ENCODE data around the gene LIPT2.

LIPT2 gene

GRCh38 chr11:74466916-74467885 is 26.3 kb downstream of the LIPT2 start, which contains the start of gene KCNE3:
TSS of gene KCNE3 (minus strand) at chr11:74467549. CDS start at chr11:74457563, 9,986 bp downstream.
- DNase-seq (ENCODE audit: low read depth, low spot score): peak; percentile 29

GRCh38 chr11:74465291-74465708 is 28.2 kb downstream of the LIPT2 start:
- no peak for DNase-seq (ENCODE audit: low read depth, low spot score)

GRCh38 chr11:74464746-74465145 is 28.8 kb downstream of the LIPT2 start:
- DNase-seq (ENCODE audit: low read depth, low spot score): no peak

- DNase-seq (ENCODE audit: low read depth, low spot score): no peak
Observed at GRCh38 chr11:74463216-74463615, 30.3 kb downstream of the LIPT2 start.

- DNase-seq (ENCODE audit: low read depth, low spot score): no peak
Observed at GRCh38 chr11:74462631-74463030, 30.9 kb downstream of the LIPT2 start.

- DNase-seq (ENCODE audit: low read depth, low spot score): no peak
Observed at GRCh38 chr11:74462009-74462408, 31.5 kb downstream of the LIPT2 start.

GRCh38 chr11:74460481-74461154 is 32.9 kb downstream of the LIPT2 start:
- no peak for DNase-seq (ENCODE audit: low read depth, low spot score)

GRCh38 chr11:74460065-74460464 is 33.5 kb downstream of the LIPT2 start:
- no peak for DNase-seq (ENCODE audit: low read depth, low spot score)

GRCh38 chr11:74459584-74459983 is 33.9 kb downstream of the LIPT2 start:
- DNase-seq (ENCODE audit: low read depth, low spot score): no peak

- no peak for DNase-seq (ENCODE audit: low read depth, low spot score)
Observed at GRCh38 chr11:74457356-74457755, 36.2 kb downstream of the LIPT2 start.

- DNase-seq (ENCODE audit: low read depth, low spot score): peak; percentile 46
Observed at GRCh38 chr11:74453373-74453975, 40.0 kb downstream of the LIPT2 start.

GRCh38 chr11:74452366-74452765 is 41.2 kb downstream of the LIPT2 start:
- no peak for DNase-seq (ENCODE audit: low read depth, low spot score)

GRCh38 chr11:74450318-74450717 is 43.2 kb downstream of the LIPT2 start:
- DNase-seq (ENCODE audit: low read depth, low spot score): no peak

GRCh38 chr11:74449369-74449931 is 44.1 kb downstream of the LIPT2 start:
- peak; percentile 61 for DNase-seq (ENCODE audit: low read depth, low spot score)

GRCh38 chr11:74447720-74448119 is 45.8 kb downstream of the LIPT2 start:
- no peak for DNase-seq (ENCODE audit: low read depth, low spot score)

GRCh38 chr11:74446532-74446938 is 47.0 kb downstream of the LIPT2 start:
- no peak for DNase-seq (ENCODE audit: low read depth, low spot score)

- DNase-seq (ENCODE audit: low read depth, low spot score): no peak
Observed at GRCh38 chr11:74444173-74444826, 49.2 kb downstream of the LIPT2 start.

GRCh38 chr11:74443071-74443864 is 50.3 kb downstream of the LIPT2 start:
- DNase-seq (ENCODE audit: low read depth, low spot score): no peak

- no peak for DNase-seq (ENCODE audit: low read depth, low spot score)
Observed at GRCh38 chr11:74442636-74443035, 50.9 kb downstream of the LIPT2 start.

Measured in smooth muscle cell of the brain vasculature (primary cell).